Measurements from ENCODE around the gene ARHGAP18. TPM values are rescaled to one million over a fixed set of nuclear protein-coding genes. Genes with fewer than 3 reads are reported as not detected.

Gene ARHGAP18
- 9.3 and 14.4 TPM in 2 replicates for total RNA-seq

GRCh38 chr6:129709769-129710449, at the start of gene ARHGAP18:
Gene ARHGAP18 (minus strand): TSS chr6:129710177. CDS start chr6:129710136, 41 bp downstream.

Other genes starting within 250 kb of the ARHGAP18 start
- not detected in 2 replicates for gene TMEM244, start 151.1 kb upstream of the ARHGAP18 start, total RNA-seq